Measurements from ENCODE around the gene LRRTM1.

GRCh38 chr2:80348078-80348477 lies 43.5 kb upstream of the LRRTM1 start:
- no peak for TF ChIP-seq POLR2A (IDR thresholded peaks at IDR 0.05; ENCODE audit: control extremely low read depth in 1 of 2, low read depth in 2 of 2, low read length in 2 of 2)
- no peak for TF ChIP-seq GABPA (IDR thresholded peaks at IDR 0.05; ENCODE audit: borderline replicate concordance, insufficient read depth, low read length)
- no peak for TF ChIP-seq POLR2AphosphoS5 (IDR thresholded peaks at IDR 0.05; ENCODE audit: low read depth, low read length)
- TF ChIP-seq ZNF274 (IDR thresholded peaks at IDR 0.05; ENCODE audit: borderline replicate concordance, extremely low read depth, low read length), result no peak
- TF ChIP-seq NANOG (IDR thresholded peaks at IDR 0.05; ENCODE audit: insufficient read depth, low read depth, low read length, poor library complexity, severe bottlenecking), result no peak
- no peak for TF ChIP-seq CTCF (IDR thresholded peaks at IDR 0.05; ENCODE audit: control extremely low read depth in 1 of 3, insufficient read depth in 1 of 3, low read depth in 1 of 3, low read length in 3 of 3)
- TF ChIP-seq USF2 (IDR thresholded peaks at IDR 0.05; ENCODE audit: low read length), result no peak
- TF ChIP-seq MAX (IDR thresholded peaks at IDR 0.05), result no peak
